Tibial nerve (tissue), 4 donors: ENCODE data around the gene SP140.

Experiments
- CTCF ChIP-seq, 5 experiments: fragments of 200-600 bp in 3 of 5; fragments of 450-650 bp in 2 of 5; sonication (generic) in 3 of 5; IDR thresholded peaks; one replicate each; pipeline ENCODE4 v1.5.1; 2016 to 2019; ENCODE audit warnings: antibody characterized with exemption in 5 of 5, mild to moderate bottlenecking in 3 of 5, moderate library complexity in 2 of 5
- EP300 ChIP-seq, 2 donors: sonication (generic); formaldehyde crosslinking; IDR thresholded peaks; one replicate each; pipeline ENCODE4 v1.6.1; 2017; ENCODE audit warnings: antibody characterized with exemption in 2 of 2, mild to moderate bottlenecking in 1 of 2

GRCh38 chr2:230343747-230344146, 118.2 kb downstream of the SP140 start:
- TF ChIP-seq CTCF (IDR thresholded peaks at IDR 0.05) = no peak
- TF ChIP-seq EP300 (IDR thresholded peaks at IDR 0.05) = no peak
